GM12865 (cell line): ENCODE data around the gene IGFBP7.

ENCODE experiments used
- DNase-seq: peaks from one replicate; pipeline ENCODE4 v3.0.0; 2010; ENCODE audit warnings: low read depth
- H3K4me3 ChIP-seq: 2 replicates; pipeline ENCODE4 v1.5.1; 2011; ENCODE audit warnings: mild to moderate bottlenecking, low read depth, low read length, control low read depth
- CTCF ChIP-seq: IDR thresholded peaks from 2 replicates; pipeline ENCODE4 v1.5.1; 2011; ENCODE audit warnings: low read length, control low read depth, low read depth, inconsistent platforms; ENCODE audit not compliant: insufficient read depth; ENCODE audit errors: missing control alignments

IGFBP7 gene

DNA sequence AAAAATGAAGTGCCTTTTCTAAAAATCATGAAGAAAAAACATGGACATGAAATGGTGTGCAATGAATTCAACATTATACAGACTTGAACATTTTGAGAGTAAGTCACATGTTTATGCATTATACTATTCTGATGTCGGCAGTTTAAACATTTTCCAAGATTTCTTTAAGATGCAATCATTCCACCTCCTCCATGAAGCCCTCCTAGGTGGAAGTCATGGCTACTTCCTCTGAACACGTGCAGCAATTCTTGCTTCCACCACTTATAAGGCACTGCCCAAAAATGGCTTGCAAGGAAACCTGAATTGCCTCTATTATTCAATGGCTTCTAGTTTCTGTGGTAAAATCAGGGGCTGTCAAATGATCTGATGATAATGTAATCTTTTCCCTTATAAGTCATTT is 25.8 kb downstream of the IGFBP7 start:
- TF ChIP-seq CTCF, result no peak
- H3K4me3 ChIP-seq, result no peak overlapping the region
- no peak for DNase-seq

GRCh38 chr4:57083090-57083489 is 27.1 kb downstream of the IGFBP7 start:
- no peak for TF ChIP-seq CTCF
- no peak overlapping the region for H3K4me3 ChIP-seq
- no peak for DNase-seq

- no peak for DNase-seq
- TF ChIP-seq CTCF, result no peak
- H3K4me3 ChIP-seq, result no peak overlapping the region
These were observed 28.2 kb downstream of the IGFBP7 start for GRCh38 chr4:57081651-57082621.

- no peak for TF ChIP-seq CTCF
- peak; percentile 6 for DNase-seq
- no peak overlapping the region for H3K4me3 ChIP-seq
These were observed 29.2 kb downstream of the IGFBP7 start for GRCh38 chr4:57080781-57081650.

GRCh38 chr4:57078685-57079521 is 31.3 kb downstream of the IGFBP7 start:
- no peak for TF ChIP-seq CTCF
- H3K4me3 ChIP-seq, result no peak overlapping the region
- no peak for DNase-seq
